DND-41 (cell line): Measurements from ENCODE around the gene AMELY.

Source experiments
- EZH2 ChIP-seq: IDR thresholded peaks from 3 replicates; pipeline ENCODE4 v1.6.1; 2012; ENCODE audit warnings: borderline replicate concordance, low read depth, mild to moderate bottlenecking, moderate library complexity, low read length, inconsistent platforms; ENCODE audit not compliant: severe bottlenecking
- TF ChIP-seq, protein P1 (sequence below): IDR thresholded peaks from 2 replicates; pipeline ENCODE4 v1.5.1; 2012; ENCODE audit warnings: borderline replicate concordance, low read length, moderate library complexity, mild to moderate bottlenecking; ENCODE audit not compliant: poor library complexity, severe bottlenecking; ENCODE audit errors: extremely low read depth

DNA sequence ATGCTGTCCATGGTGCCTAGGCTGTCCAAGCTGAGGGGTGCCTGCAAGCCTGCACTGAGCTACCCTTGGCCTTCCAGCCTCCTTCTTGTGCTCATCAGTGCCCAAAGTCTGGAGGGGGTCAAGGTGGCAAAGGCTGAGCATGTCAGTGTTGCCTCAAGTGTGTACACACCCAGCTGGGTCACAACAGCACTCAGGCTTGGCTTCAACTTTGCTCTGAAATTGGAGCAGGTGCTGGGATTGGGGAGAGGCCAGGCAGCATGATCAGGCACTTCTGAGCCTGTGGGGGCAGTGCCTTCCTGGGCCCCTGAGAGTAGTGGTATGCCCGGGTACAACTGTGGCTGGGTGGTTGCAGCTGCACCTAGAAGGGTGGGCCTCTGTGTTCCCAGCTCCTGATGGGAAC, 17.7 kb upstream of the AMELY start:
- TF ChIP-seq, protein P1, sequence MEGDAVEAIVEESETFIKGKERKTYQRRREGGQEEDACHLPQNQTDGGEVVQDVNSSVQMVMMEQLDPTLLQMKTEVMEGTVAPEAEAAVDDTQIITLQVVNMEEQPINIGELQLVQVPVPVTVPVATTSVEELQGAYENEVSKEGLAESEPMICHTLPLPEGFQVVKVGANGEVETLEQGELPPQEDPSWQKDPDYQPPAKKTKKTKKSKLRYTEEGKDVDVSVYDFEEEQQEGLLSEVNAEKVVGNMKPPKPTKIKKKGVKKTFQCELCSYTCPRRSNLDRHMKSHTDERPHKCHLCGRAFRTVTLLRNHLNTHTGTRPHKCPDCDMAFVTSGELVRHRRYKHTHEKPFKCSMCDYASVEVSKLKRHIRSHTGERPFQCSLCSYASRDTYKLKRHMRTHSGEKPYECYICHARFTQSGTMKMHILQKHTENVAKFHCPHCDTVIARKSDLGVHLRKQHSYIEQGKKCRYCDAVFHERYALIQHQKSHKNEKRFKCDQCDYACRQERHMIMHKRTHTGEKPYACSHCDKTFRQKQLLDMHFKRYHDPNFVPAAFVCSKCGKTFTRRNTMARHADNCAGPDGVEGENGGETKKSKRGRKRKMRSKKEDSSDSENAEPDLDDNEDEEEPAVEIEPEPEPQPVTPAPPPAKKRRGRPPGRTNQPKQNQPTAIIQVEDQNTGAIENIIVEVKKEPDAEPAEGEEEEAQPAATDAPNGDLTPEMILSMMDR = no peak
- TF ChIP-seq EZH2 = no peak
